ENCODE data around the gene SMCO2.

GRCh38 chr12:27455589-27455988, 9.1 kb downstream of the SMCO2 start:
- TF ChIP-seq CTCF (IDR thresholded peaks at IDR 0.05) (no peak), POLR2A (IDR thresholded peaks at IDR 0.05) (no peak), EP300 (IDR thresholded peaks at IDR 0.05) (no peak)

Measured in upper lobe of left lung (tissue), 4 donors.